ENCODE data around the gene CAMSAP2.

The CAMSAP2 gene

DNA sequence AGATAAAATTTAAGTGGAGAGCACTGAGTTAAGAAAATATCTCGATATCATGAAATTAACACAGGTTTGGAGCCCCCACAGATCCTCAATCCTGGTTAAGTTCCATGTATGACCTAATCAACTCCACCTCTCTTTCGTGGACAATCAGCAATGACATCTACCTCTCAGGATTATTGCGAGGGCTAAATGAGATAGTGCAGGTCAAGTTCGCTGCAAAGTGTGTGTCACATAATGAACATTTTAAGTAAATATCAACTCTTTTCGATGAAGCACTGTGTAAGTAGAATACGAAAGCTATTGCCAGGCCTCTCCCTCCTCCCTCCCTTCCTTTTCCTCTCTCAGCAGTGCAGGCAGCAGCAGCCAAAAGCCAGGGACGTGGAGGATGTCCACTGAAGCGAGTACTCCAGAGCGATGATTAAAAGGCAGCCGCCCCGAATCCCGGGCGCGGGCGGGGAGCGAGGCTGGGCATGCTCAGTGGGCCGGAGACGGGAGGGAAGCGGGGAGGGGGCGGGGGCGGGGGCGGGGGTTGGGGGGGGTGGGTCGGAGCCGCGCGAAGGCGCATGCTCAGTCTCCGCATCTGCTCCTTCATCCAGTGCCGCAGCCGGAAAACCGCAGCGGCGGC is at the start of gene CAMSAP2:
CAMSAP2 (plus strand) TSS at position 567 of the 622 bp plus-strand sequence. CDS start 935 bp downstream, outside the sequence.
- peak in 53 of 56 donors; percentile 29 to 94 (median 86) for DNase-seq

GRCh38 chr1:200692316-200692715 is 46.4 kb upstream of the CAMSAP2 start:
- no peak for DNase-seq

DNA sequence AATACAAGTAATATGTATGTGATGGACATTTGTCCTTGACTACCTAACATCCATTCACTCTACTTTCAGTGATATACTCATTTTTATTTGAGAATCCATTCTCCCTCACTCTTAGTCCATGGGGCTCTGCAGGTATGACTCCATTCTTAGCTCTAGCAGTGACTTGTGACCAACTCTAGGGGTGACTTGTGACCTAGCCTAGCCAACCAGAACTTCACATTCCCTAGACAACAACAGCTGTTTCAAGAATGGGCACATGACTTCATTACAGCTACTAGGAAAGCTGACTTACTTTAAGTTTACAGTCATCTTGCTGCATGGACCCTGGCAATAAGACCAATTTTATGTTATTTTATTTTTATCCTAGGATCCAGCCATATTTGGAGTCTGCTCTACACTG is 45.4 kb upstream of the CAMSAP2 start:
- DNase-seq = no peak

GRCh38 chr1:200694738-200695137 is 44.0 kb upstream of the CAMSAP2 start:
- DNase-seq = no peak

GRCh38 chr1:200699871-200700270 is 38.8 kb upstream of the CAMSAP2 start:
- DNase-seq = no peak

GRCh38 chr1:200704986-200705500 is 33.6 kb upstream of the CAMSAP2 start:
- DNase-seq = no peak

DNA sequence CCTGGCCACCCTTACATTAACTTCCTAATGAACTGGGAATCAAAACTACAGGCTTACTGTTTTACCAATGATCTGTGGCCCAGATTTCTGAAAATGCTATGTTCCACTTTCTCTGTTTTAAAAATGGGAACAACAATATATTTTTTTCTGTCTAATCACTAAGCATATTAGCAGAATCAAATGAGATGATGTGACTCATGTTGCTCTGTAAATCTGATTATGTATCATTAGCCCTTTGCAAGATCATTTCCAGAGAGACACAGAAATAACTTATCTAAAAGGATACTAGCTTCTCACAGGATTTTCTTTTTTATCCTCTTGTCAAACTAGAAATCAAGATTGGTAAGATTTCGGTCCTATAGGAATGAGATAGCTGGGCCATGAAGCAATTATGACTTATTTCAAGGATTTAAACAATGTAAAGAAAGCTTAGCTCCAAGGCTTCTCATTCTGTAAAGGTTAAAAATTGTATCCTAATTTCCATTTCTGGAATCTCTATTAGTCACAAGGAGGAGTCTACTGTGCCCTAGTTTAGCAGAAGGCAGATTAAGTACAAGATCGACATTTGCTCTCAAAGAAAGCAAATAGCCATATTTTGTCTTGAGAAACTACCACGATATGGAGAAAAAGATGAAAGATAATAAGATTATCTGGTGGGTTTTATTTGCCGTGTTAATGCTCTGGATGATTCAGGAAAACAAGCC is 32.4 kb upstream of the CAMSAP2 start:
- DNase-seq = no peak

- no peak for DNase-seq
These were observed 31.6 kb upstream of the CAMSAP2 start for GRCh38 chr1:200707116-200707515.

- no peak for DNase-seq
These were observed 30.5 kb upstream of the CAMSAP2 start for GRCh38 chr1:200708161-200708560.

- DNase-seq = no peak
These were observed 29.9 kb upstream of the CAMSAP2 start for GRCh38 chr1:200708769-200709168.

GRCh38 chr1:200710166-200710565 is 28.5 kb upstream of the CAMSAP2 start:
- no peak for DNase-seq

GRCh38 chr1:200714504-200715187 is 24.0 kb upstream of the CAMSAP2 start:
- DNase-seq = no peak

GRCh38 chr1:200720199-200720598 is 18.5 kb upstream of the CAMSAP2 start:
- no peak for DNase-seq

DNA sequence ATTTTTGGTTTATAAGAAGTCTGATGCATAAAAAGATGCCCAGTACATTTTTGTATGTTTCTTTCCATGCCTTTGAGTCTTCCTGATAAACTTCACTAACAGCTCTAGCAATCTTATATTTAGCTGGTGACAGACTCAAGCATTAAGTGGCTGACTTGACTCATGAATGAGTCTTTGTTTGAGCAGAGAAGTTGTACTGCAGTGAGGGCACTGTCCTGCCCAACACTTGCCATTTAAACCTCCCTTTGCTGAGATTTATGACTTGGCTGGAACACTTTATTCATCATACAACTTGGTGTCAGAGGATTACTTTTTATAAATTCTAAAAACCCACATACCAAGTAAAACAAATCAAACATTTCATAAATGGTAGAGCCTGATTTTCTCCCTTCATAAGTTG is 14.6 kb upstream of the CAMSAP2 start:
- no peak for DNase-seq

DNA sequence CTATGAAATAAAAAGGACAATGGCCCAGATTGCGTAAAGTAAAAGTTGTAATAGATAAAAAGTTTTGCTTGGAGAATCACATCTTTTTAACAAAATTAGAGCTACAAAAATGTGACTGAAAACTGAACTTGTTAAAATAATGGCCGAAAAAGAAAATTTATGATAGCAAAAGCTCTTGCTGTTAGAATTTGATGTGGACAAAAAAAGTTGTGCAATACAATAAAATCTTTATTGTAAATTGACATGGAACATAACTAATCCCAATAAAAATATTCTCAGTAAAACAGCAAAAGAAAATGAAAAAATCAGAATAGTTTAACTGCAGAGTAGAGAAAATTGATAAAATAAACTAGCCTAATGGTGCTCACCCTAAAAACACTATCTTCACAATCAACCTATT is 11.4 kb upstream of the CAMSAP2 start:
- no peak for DNase-seq

DNA sequence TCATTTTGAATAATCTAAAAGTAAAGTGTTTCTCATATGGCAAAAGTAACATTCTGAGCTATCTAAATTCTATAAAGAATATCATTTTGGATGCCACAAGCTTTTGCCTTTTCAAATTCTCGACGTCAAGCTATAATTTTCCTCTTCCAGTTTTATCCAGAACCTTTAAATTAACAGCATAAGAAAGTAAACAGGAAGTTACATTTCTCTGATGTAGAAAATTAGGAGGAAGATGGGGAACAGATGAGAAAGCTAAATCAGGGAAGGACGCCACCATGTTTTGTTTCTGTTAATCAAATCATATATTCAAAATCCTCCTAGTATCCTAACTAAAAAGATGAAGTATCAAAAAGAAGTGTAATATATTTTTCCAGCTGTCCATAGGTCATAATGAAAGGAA is 8.8 kb upstream of the CAMSAP2 start:
- no peak for DNase-seq

- no peak for DNase-seq
These were observed 6.9 kb upstream of the CAMSAP2 start for GRCh38 chr1:200731654-200732332.

GRCh38 chr1:200732438-200732837 is 6.3 kb upstream of the CAMSAP2 start:
- no peak for DNase-seq

GRCh38 chr1:200733907-200734306 is 4.8 kb upstream of the CAMSAP2 start:
- DNase-seq = no peak

- no peak for DNase-seq
These were observed 924 bp upstream of the CAMSAP2 start for GRCh38 chr1:200737647-200738291.

- peak in 55 of 56 donors; percentile 21 to 94 (median 80) for DNase-seq
These were observed 407 bp downstream of the CAMSAP2 start for GRCh38 chr1:200738949-200739651.

Data from nucleus accumbens (tissue), 56 donors.